AG04450 (cell line): ENCODE measurements around the gene ADAD2. TPM values are rescaled to one million over a fixed set of nuclear protein-coding genes. Genes with fewer than 3 reads are reported as not detected.
A peak's percentile ranks its signal among the peaks of the same experiment; 100 is the strongest.

Source experiments
- CTCF ChIA-PET: fragments of 300-600, 350-600 bp; formaldehyde crosslinking; extraction: SDS; loops from one replicate; lab custom pipeline; 2022; ENCODE audit warnings: antibody characterized with exemption, inconsistent platforms; lab: Charles Lee
- POLR2A ChIA-PET: fragments of 350-600 bp; formaldehyde crosslinking; extraction: SDS; loops from one replicate; lab custom pipeline; 2021; ENCODE audit warnings: antibody characterized with exemption, inconsistent platforms; lab: Yijun Ruan, JAX
- DNase-seq: peaks from one replicate; pipeline ENCODE4 v3.0.0-alpha.2; 2011; ENCODE audit warnings: low read depth, low spot score
- H3K27ac ChIP-seq: one replicate; pipeline ENCODE4 v1.5.1; 2012; ENCODE audit warnings: low read depth, low read length, control low read depth
- H3K27me3 ChIP-seq: one replicate; pipeline ENCODE4 v1.6.0; 2012; ENCODE audit warnings: low read length; ENCODE audit not compliant: control insufficient read depth, insufficient read depth
- H3K4me3 ChIP-seq: 2 replicates; pipeline ENCODE4 v1.5.1; 2011; ENCODE audit warnings: mild to moderate bottlenecking, low read depth, low read length, control low read depth
- H3K9me3 ChIP-seq: 2 replicates; pipeline ENCODE4 v1.5.1; 2012; ENCODE audit warnings: low read length; ENCODE audit not compliant: control insufficient read depth, insufficient read depth
- polyA plus RNA-seq: library from polyadenylated mRNA; depleted of rRNA; stranded (reverse); fragments of >200 nt; gene quantifications from 2 replicates; pipeline ENCODE4 v1.2.3, GENCODE V29; 2011
- TF ChIP-seq, protein P1 (sequence below): IDR thresholded peaks from 2 replicates; pipeline ENCODE4 v1.5.1; 2011; ENCODE audit warnings: low read depth, low read length, control low read depth, inconsistent platforms

The ADAD2 gene
- polyA plus RNA-seq, 1 experiment: not detected

- ChIA-PET CTCF (interaction anchor here (0.7 to 6.3 kb wide), 5 partner anchors 8 to 311 kb away, joined by 3 to 100 read pairs (median 5); no protein-coding TSS in a partner anchor), POLR2A (no interaction called here)
- H3K27me3 ChIP-seq: no peaks in the 10 kb centered on the region
- TF ChIP-seq, protein P1, sequence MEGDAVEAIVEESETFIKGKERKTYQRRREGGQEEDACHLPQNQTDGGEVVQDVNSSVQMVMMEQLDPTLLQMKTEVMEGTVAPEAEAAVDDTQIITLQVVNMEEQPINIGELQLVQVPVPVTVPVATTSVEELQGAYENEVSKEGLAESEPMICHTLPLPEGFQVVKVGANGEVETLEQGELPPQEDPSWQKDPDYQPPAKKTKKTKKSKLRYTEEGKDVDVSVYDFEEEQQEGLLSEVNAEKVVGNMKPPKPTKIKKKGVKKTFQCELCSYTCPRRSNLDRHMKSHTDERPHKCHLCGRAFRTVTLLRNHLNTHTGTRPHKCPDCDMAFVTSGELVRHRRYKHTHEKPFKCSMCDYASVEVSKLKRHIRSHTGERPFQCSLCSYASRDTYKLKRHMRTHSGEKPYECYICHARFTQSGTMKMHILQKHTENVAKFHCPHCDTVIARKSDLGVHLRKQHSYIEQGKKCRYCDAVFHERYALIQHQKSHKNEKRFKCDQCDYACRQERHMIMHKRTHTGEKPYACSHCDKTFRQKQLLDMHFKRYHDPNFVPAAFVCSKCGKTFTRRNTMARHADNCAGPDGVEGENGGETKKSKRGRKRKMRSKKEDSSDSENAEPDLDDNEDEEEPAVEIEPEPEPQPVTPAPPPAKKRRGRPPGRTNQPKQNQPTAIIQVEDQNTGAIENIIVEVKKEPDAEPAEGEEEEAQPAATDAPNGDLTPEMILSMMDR: peak; percentile 23; the same call in 1 of the 2 replicates
- no peak overlapping the region for H3K4me3 ChIP-seq
- no peak overlapping the region for H3K27ac ChIP-seq
- no peak for DNase-seq
- H3K9me3 ChIP-seq: no peaks in the 10 kb centered on the region; the same call in 1 of the 2 replicates
Measured at GRCh38 chr16:84183911-84184591, 6.9 kb upstream of the ADAD2 start.

- POLR2A ChIA-PET: no interaction called here
Measured at GRCh38 chr16:84184775-84185174, 6.2 kb upstream of the ADAD2 start.

GRCh38 chr16:84186685-84187437, 4.1 kb upstream of the ADAD2 start, which contains the start of gene TAF1C:
Gene TAF1C, minus strand, starts transcription at chr16:84187057. Its CDS starts 2,069 bp downstream, at chr16:84184988.
- DNase-seq: peak; percentile 88
- peak within 1 kb of the TSS; percentile 39 for H3K27ac ChIP-seq
- CTCF ChIA-PET: interaction anchor here (0.6 to 6.3 kb wide), 77 partner anchors 9 to 553 kb away, joined by 3 to 100 read pairs (median 5); partner anchors contain the start of genes MBTPS1 and SLC38A8
- TF ChIP-seq, protein P1: peak; percentile 95
- H3K4me3 ChIP-seq: peak within 1 kb of the TSS; percentile 93
- no peaks in the 10 kb centered on the region; the same call in 1 of the 2 replicates for H3K9me3 ChIP-seq
- POLR2A ChIA-PET: interaction anchor here (0.6 to 1.2 kb wide), 3 partner anchors 10 to 162 kb away, joined by 3 to 12 read pairs (median 6); partner anchors contain the start of gene MBTPS1
- no peaks in the 10 kb centered on the region for H3K27me3 ChIP-seq

More at GRCh38 chr16:84184775-84185174, 6.2 kb upstream of the ADAD2 start:
- CTCF ChIA-PET: interaction anchor here (6.3 kb wide), 1 partner anchor 9 kb away, joined by 100 read pairs; no protein-coding TSS in a partner anchor
- H3K27ac ChIP-seq: no peak overlapping the region
- TF ChIP-seq, protein P1: no peak
- no peaks in the 10 kb centered on the region for H3K27me3 ChIP-seq
- H3K9me3 ChIP-seq: no peaks in the 10 kb centered on the region; the same call in 1 of the 2 replicates
- no peak overlapping the region for H3K4me3 ChIP-seq
- DNase-seq: no peak

GRCh38 chr16:84191466-84191865, 509 bp downstream of the ADAD2 start:
- Histone ChIP-seq H3K4me3 (no peak overlapping the region), H3K27ac (no peak overlapping the region), H3K9me3 (no peaks in the 10 kb centered on the region; the same call in 1 of the 2 replicates), H3K27me3 (peaks cover 17% of the 10 kb centered on the region)
- ChIA-PET CTCF (no interaction called here), POLR2A (no interaction called here)
- TF ChIP-seq, protein P1: no peak
- DNase-seq: no peak
